ENCODE measurements around the gene PCBD2.
"Not testable (repeated sequence)": the region's sequence is repeated elsewhere in the genome, so short reads cannot be mapped to it uniquely, and the experiment has no call there.

Gene PCBD2
- 9.9 to 16.4 reads per million in 2 experiments for total RNA-seq

GRCh38 chr5:134904610-134905245, at the start of gene PCBD2:
Gene PCBD2, plus strand, starts transcription at chr5:134905131. Its CDS starts 9 bp downstream, at chr5:134905140.
- peak; percentile 83 for DNase-seq (ENCODE audit: low read depth)

GRCh38 chr5:134856465-134856864, 48.5 kb upstream of the PCBD2 start:
- DNase-seq (ENCODE audit: low read depth), result not testable (repeated sequence)

- DNase-seq (ENCODE audit: low read depth), result no peak
These were observed 47.5 kb upstream of the PCBD2 start for GRCh38 chr5:134857401-134857800.

GRCh38 chr5:134864707-134865106, 40.2 kb upstream of the PCBD2 start:
- DNase-seq (ENCODE audit: low read depth), result no peak

GRCh38 chr5:134873494-134873893, 31.4 kb upstream of the PCBD2 start:
- peak; percentile 16 for DNase-seq (ENCODE audit: low read depth)

GRCh38 chr5:134873987-134874830, 30.7 kb upstream of the PCBD2 start, which contains the start of gene TXNDC15:
Gene TXNDC15, plus strand, starts transcription at chr5:134874371. Its CDS starts 57 bp downstream, at chr5:134874428.
- peak; percentile 67 for DNase-seq (ENCODE audit: low read depth)

GRCh38 chr5:134874831-134875655, 29.9 kb upstream of the PCBD2 start:
- DNase-seq (ENCODE audit: low read depth), result no peak

- DNase-seq (ENCODE audit: low read depth), result no peak
These were observed 27.8 kb upstream of the PCBD2 start for GRCh38 chr5:134877159-134877558.

- DNase-seq (ENCODE audit: low read depth), result no peak
These were observed 26.5 kb upstream of the PCBD2 start for GRCh38 chr5:134878403-134878802.

GRCh38 chr5:134879456-134879855, 25.5 kb upstream of the PCBD2 start:
- no peak for DNase-seq (ENCODE audit: low read depth)

- DNase-seq (ENCODE audit: low read depth), result not testable (repeated sequence)
These were observed 24.0 kb upstream of the PCBD2 start for GRCh38 chr5:134880937-134881336.

- not testable (repeated sequence) for DNase-seq (ENCODE audit: low read depth)
These were observed 23.2 kb upstream of the PCBD2 start for GRCh38 chr5:134881711-134882110.

- DNase-seq (ENCODE audit: low read depth), result no peak
These were observed 17.3 kb upstream of the PCBD2 start for GRCh38 chr5:134887593-134888159.

GRCh38 chr5:134889335-134889734, 15.6 kb upstream of the PCBD2 start:
- DNase-seq (ENCODE audit: low read depth), result no peak

- no peak for DNase-seq (ENCODE audit: low read depth)
These were observed 13.5 kb upstream of the PCBD2 start for GRCh38 chr5:134891473-134891872.

- DNase-seq (ENCODE audit: low read depth), result no peak
These were observed 12.6 kb upstream of the PCBD2 start for GRCh38 chr5:134892282-134892681.

GRCh38 chr5:134892926-134893325, 12.0 kb upstream of the PCBD2 start:
- no peak for DNase-seq (ENCODE audit: low read depth)

GRCh38 chr5:134893748-134894505, 11.0 kb upstream of the PCBD2 start:
- DNase-seq (ENCODE audit: low read depth), result no peak

- no peak for DNase-seq (ENCODE audit: low read depth)
These were observed 2.7 kb upstream of the PCBD2 start for GRCh38 chr5:134902071-134902801.

GRCh38 chr5:134905246-134905996, 490 bp downstream of the PCBD2 start:
- peak; percentile 44 for DNase-seq (ENCODE audit: low read depth)

Data from T follicular helper cell (primary cell).